WTC11 (cell line): ENCODE results near the gene MRPS10. TPM values are rescaled to one million over a fixed set of nuclear protein-coding genes. Genes with fewer than 3 reads are reported as not detected.

Experiments
- CREB1 ChIP-seq: sonication (generic); formaldehyde crosslinking; IDR thresholded peaks from 2 replicates; pipeline ENCODE4 v1.8.0; 2023; ENCODE audit warnings: mild to moderate bottlenecking, missing genetic modification reagents
- GABPB1 ChIP-seq: sonication (generic); formaldehyde crosslinking; IDR thresholded peaks from 2 replicates; pipeline ENCODE4 v1.8.1; 2023; ENCODE audit warnings: mild to moderate bottlenecking, missing genetic modification reagents
- OVOL2 ChIP-seq: fragments of 250-450 bp; sonication (Bioruptor Pico); IDR thresholded peaks from 2 replicates; pipeline ENCODE4 v1.9.0; 2021; ENCODE audit warnings: mild to moderate bottlenecking, borderline replicate concordance
- RELA ChIP-seq: sonication (generic); formaldehyde crosslinking; IDR thresholded peaks from 2 replicates; pipeline ENCODE4 v1.8.1; 2022; ENCODE audit warnings: missing genetic modification reagents, mild to moderate bottlenecking, borderline replicate concordance
- RORB ChIP-seq: fragments of 250-450 bp; sonication (Bioruptor Pico); IDR thresholded peaks from 2 replicates; pipeline ENCODE4 v1.9.0; 2021; ENCODE audit warnings: mild to moderate bottlenecking
- ZNF317 ChIP-seq: sonication (generic); formaldehyde crosslinking; IDR thresholded peaks from 2 replicates; pipeline ENCODE4 v1.8.1; 2023; ENCODE audit warnings: low read depth, mild to moderate bottlenecking, moderate library complexity, missing genetic modification reagents, borderline replicate concordance
- ZNF423 ChIP-seq: fragments of 250-450 bp; sonication (Bioruptor Pico); IDR thresholded peaks from 2 replicates; pipeline ENCODE4 v2.1.2; 2022; ENCODE audit warnings: mild to moderate bottlenecking, moderate library complexity
- total RNA-seq: library from RNA; stranded (reverse); gene quantifications from 3 replicates; pipeline ENCODE4 v1.2.3, GENCODE V29; 2021
- TF ChIP-seq, protein P1 (sequence below): sonication (generic); formaldehyde crosslinking; IDR thresholded peaks from 2 replicates; pipeline ENCODE4 v1.8.1; 2022; ENCODE audit warnings: low read depth, mild to moderate bottlenecking, moderate library complexity, missing genetic modification reagents, borderline replicate concordance
- TF ChIP-seq, protein P2 (sequence below): sonication (generic); formaldehyde crosslinking; IDR thresholded peaks from 2 replicates; pipeline ENCODE4 v1.8.1; 2023; ENCODE audit warnings: mild to moderate bottlenecking, missing genetic modification reagents, moderate library complexity
- TF ChIP-seq, protein P3 (sequence below): sonication (generic); formaldehyde crosslinking; IDR thresholded peaks from 2 replicates; pipeline ENCODE4 v1.8.0; 2023; ENCODE audit warnings: mild to moderate bottlenecking, missing genetic modification reagents
- TF ChIP-seq, protein P4 (sequence below): sonication (generic); formaldehyde crosslinking; conservative IDR thresholded peaks from 2 replicates; pipeline ENCODE4 v1.8.1; 2023; ENCODE audit warnings: mild to moderate bottlenecking, low read depth, missing genetic modification reagents, moderate library complexity
- TF ChIP-seq, protein P5 (sequence below): sonication (generic); formaldehyde crosslinking; IDR thresholded peaks from 2 replicates; pipeline ENCODE4 v1.8.1; 2023; ENCODE audit warnings: mild to moderate bottlenecking, missing genetic modification reagents
- TF ChIP-seq, protein P6 (sequence below): sonication (generic); formaldehyde crosslinking; IDR thresholded peaks from 2 replicates; pipeline ENCODE4 v1.8.1; 2023; ENCODE audit warnings: mild to moderate bottlenecking, missing genetic modification reagents, borderline replicate concordance
- TF ChIP-seq, protein P7 (sequence below): sonication (generic); formaldehyde crosslinking; IDR thresholded peaks from 2 replicates; pipeline ENCODE4 v1.8.0; 2022; ENCODE audit warnings: mild to moderate bottlenecking, missing genetic modification reagents
- TF ChIP-seq, protein P8 (sequence below): sonication (generic); formaldehyde crosslinking; conservative IDR thresholded peaks from 2 replicates; pipeline ENCODE4 v1.8.1; 2022; ENCODE audit warnings: mild to moderate bottlenecking, missing genetic modification reagents

MRPS10 gene
- total RNA-seq, 1 experiment from 2014 or later = 31.3 TPM

DNA sequence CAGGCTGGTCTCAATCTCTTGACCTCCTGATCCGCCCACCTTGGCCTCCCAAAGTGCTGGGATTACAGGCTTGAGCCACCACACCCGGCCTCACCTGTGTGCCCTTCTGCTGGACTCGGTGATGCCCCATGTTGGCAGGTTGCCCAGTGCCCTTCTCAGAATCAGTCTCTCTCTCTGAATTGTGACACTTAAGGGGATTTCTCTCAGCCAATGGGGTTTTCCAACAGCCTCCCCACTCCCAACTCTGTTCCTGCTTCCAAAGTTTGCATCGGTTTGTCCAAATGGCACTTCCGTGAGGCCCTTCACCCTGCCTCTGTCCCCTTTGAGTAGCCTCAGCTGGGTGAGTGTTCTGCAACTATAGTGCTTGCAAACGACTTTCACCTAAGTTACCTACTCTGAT is 3.1 kb upstream of the MRPS10 start (continued):
- TF ChIP-seq OVOL2 (CRISPR knock-in tag) (no peak), CREB1 (CRISPR knock-in tag) (no peak), ZNF423 (CRISPR knock-in tag) (no peak), RELA (CRISPR knock-in tag) (no peak), RORB (CRISPR knock-in tag) (no peak), GABPB1 (no peak), ZNF317 (CRISPR knock-in tag) (no peak)
- TF ChIP-seq, protein P1, sequence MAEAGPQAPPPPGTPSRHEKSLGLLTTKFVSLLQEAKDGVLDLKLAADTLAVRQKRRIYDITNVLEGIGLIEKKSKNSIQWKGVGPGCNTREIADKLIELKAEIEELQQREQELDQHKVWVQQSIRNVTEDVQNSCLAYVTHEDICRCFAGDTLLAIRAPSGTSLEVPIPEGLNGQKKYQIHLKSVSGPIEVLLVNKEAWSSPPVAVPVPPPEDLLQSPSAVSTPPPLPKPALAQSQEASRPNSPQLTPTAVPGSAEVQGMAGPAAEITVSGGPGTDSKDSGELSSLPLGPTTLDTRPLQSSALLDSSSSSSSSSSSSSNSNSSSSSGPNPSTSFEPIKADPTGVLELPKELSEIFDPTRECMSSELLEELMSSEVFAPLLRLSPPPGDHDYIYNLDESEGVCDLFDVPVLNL = no peak
- TF ChIP-seq, protein P2, sequence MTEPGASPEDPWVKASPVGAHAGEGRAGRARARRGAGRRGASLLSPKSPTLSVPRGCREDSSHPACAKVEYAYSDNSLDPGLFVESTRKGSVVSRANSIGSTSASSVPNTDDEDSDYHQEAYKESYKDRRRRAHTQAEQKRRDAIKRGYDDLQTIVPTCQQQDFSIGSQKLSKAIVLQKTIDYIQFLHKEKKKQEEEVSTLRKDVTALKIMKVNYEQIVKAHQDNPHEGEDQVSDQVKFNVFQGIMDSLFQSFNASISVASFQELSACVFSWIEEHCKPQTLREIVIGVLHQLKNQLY = no peak
- TF ChIP-seq, protein P3, sequence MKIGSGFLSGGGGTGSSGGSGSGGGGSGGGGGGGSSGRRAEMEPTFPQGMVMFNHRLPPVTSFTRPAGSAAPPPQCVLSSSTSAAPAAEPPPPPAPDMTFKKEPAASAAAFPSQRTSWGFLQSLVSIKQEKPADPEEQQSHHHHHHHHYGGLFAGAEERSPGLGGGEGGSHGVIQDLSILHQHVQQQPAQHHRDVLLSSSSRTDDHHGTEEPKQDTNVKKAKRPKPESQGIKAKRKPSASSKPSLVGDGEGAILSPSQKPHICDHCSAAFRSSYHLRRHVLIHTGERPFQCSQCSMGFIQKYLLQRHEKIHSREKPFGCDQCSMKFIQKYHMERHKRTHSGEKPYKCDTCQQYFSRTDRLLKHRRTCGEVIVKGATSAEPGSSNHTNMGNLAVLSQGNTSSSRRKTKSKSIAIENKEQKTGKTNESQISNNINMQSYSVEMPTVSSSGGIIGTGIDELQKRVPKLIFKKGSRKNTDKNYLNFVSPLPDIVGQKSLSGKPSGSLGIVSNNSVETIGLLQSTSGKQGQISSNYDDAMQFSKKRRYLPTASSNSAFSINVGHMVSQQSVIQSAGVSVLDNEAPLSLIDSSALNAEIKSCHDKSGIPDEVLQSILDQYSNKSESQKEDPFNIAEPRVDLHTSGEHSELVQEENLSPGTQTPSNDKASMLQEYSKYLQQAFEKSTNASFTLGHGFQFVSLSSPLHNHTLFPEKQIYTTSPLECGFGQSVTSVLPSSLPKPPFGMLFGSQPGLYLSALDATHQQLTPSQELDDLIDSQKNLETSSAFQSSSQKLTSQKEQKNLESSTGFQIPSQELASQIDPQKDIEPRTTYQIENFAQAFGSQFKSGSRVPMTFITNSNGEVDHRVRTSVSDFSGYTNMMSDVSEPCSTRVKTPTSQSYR (CRISPR knock-in tag) = no peak
- TF ChIP-seq, protein P4, sequence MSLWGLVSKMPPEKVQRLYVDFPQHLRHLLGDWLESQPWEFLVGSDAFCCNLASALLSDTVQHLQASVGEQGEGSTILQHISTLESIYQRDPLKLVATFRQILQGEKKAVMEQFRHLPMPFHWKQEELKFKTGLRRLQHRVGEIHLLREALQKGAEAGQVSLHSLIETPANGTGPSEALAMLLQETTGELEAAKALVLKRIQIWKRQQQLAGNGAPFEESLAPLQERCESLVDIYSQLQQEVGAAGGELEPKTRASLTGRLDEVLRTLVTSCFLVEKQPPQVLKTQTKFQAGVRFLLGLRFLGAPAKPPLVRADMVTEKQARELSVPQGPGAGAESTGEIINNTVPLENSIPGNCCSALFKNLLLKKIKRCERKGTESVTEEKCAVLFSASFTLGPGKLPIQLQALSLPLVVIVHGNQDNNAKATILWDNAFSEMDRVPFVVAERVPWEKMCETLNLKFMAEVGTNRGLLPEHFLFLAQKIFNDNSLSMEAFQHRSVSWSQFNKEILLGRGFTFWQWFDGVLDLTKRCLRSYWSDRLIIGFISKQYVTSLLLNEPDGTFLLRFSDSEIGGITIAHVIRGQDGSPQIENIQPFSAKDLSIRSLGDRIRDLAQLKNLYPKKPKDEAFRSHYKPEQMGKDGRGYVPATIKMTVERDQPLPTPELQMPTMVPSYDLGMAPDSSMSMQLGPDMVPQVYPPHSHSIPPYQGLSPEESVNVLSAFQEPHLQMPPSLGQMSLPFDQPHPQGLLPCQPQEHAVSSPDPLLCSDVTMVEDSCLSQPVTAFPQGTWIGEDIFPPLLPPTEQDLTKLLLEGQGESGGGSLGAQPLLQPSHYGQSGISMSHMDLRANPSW (CRISPR knock-in tag) = no peak
- TF ChIP-seq, protein P5, sequence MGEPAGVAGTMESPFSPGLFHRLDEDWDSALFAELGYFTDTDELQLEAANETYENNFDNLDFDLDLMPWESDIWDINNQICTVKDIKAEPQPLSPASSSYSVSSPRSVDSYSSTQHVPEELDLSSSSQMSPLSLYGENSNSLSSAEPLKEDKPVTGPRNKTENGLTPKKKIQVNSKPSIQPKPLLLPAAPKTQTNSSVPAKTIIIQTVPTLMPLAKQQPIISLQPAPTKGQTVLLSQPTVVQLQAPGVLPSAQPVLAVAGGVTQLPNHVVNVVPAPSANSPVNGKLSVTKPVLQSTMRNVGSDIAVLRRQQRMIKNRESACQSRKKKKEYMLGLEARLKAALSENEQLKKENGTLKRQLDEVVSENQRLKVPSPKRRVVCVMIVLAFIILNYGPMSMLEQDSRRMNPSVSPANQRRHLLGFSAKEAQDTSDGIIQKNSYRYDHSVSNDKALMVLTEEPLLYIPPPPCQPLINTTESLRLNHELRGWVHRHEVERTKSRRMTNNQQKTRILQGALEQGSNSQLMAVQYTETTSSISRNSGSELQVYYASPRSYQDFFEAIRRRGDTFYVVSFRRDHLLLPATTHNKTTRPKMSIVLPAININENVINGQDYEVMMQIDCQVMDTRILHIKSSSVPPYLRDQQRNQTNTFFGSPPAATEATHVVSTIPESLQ (CRISPR knock-in tag) = no peak
- TF ChIP-seq, protein P6, sequence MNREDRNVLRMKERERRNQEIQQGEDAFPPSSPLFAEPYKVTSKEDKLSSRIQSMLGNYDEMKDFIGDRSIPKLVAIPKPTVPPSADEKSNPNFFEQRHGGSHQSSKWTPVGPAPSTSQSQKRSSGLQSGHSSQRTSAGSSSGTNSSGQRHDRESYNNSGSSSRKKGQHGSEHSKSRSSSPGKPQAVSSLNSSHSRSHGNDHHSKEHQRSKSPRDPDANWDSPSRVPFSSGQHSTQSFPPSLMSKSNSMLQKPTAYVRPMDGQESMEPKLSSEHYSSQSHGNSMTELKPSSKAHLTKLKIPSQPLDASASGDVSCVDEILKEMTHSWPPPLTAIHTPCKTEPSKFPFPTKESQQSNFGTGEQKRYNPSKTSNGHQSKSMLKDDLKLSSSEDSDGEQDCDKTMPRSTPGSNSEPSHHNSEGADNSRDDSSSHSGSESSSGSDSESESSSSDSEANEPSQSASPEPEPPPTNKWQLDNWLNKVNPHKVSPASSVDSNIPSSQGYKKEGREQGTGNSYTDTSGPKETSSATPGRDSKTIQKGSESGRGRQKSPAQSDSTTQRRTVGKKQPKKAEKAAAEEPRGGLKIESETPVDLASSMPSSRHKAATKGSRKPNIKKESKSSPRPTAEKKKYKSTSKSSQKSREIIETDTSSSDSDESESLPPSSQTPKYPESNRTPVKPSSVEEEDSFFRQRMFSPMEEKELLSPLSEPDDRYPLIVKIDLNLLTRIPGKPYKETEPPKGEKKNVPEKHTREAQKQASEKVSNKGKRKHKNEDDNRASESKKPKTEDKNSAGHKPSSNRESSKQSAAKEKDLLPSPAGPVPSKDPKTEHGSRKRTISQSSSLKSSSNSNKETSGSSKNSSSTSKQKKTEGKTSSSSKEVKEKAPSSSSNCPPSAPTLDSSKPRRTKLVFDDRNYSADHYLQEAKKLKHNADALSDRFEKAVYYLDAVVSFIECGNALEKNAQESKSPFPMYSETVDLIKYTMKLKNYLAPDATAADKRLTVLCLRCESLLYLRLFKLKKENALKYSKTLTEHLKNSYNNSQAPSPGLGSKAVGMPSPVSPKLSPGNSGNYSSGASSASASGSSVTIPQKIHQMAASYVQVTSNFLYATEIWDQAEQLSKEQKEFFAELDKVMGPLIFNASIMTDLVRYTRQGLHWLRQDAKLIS (CRISPR knock-in tag) = no peak
- TF ChIP-seq, protein P7, sequence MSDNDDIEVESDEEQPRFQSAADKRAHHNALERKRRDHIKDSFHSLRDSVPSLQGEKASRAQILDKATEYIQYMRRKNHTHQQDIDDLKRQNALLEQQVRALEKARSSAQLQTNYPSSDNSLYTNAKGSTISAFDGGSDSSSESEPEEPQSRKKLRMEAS (CRISPR knock-in tag) = no peak
- TF ChIP-seq, protein P8, sequence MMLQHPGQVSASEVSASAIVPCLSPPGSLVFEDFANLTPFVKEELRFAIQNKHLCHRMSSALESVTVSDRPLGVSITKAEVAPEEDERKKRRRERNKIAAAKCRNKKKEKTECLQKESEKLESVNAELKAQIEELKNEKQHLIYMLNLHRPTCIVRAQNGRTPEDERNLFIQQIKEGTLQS (CRISPR knock-in tag) = no peak
- TF ChIP-seq, all 79 proteins: peak for 0
